Loucy (cell line): ENCODE data around the gene MGAT5.

Source experiments
- H2AFZ ChIP-seq: fragments of 200-600 bp; sonication (generic); 2 replicates; pipeline ENCODE4 v1.6.0; 2016; ENCODE audit warnings: antibody characterized with exemption, mild to moderate bottlenecking, low read length, moderate library complexity
- H3F3A ChIP-seq: fragments of 200-600 bp; 2 replicates; pipeline ENCODE4 v1.6.0; 2016; ENCODE audit warnings: antibody characterized with exemption, low read depth, mild to moderate bottlenecking
- H3K27me3 ChIP-seq: fragments of 200-600 bp; sonication (generic); 2 replicates; pipeline ENCODE4 v1.6.1; 2014; ENCODE audit warnings: low read length, mild to moderate bottlenecking; ENCODE audit not compliant: insufficient read depth, poor library complexity, severe bottlenecking
- H3K36me3 ChIP-seq: fragments of 200-600 bp; sonication (generic); 2 replicates; pipeline ENCODE4 v1.6.1; 2016; ENCODE audit warnings: low read length; ENCODE audit not compliant: insufficient read depth
- H3K4me1 ChIP-seq: fragments of 200-600 bp; sonication (generic); 2 replicates; pipeline ENCODE4 v1.5.1; 2014; ENCODE audit warnings: low read length, mild to moderate bottlenecking; ENCODE audit not compliant: insufficient read depth, poor library complexity, severe bottlenecking
- H3K4me2 ChIP-seq: fragments of 200-600 bp; sonication (generic); 2 replicates; pipeline ENCODE4 v1.6.0; 2014; ENCODE audit warnings: antibody characterized with exemption, low read length, low read depth, mild to moderate bottlenecking; ENCODE audit not compliant: poor library complexity, severe bottlenecking
- H3K4me3 ChIP-seq: fragments of 200-600 bp; sonication (generic); 2 replicates; pipeline ENCODE4 v1.5.1; 2014; ENCODE audit warnings: low read length, mild to moderate bottlenecking, mixed read lengths; ENCODE audit not compliant: poor library complexity, severe bottlenecking
- H3K79me2 ChIP-seq: fragments of 200-600 bp; sonication (generic); 2 replicates; pipeline ENCODE4 v1.6.1; 2014; ENCODE audit warnings: low read length; ENCODE audit not compliant: insufficient read depth
- H3K9ac ChIP-seq: fragments of 200-600 bp; sonication (generic); 2 replicates; pipeline ENCODE4 v1.6.0; 2014; ENCODE audit warnings: mild to moderate bottlenecking, low read depth, low read length, moderate library complexity; ENCODE audit not compliant: poor library complexity, severe bottlenecking
- H3K9me2 ChIP-seq: fragments of 200-600 bp; sonication (generic); replicated peaks from 2 replicates; pipeline ENCODE4 v1.6.1; 2016; ENCODE audit warnings: low read depth, low read length, mixed read lengths
- H3K9me3 ChIP-seq: fragments of 200-600 bp; sonication (generic); 2 replicates; pipeline ENCODE4 v1.6.1; 2014; ENCODE audit warnings: mild to moderate bottlenecking, antibody characterized with exemption, low read length, low read depth; ENCODE audit not compliant: insufficient read depth
- H4K20me1 ChIP-seq: fragments of 200-600 bp; sonication (generic); 2 replicates; pipeline ENCODE4 v1.6.0; 2014; ENCODE audit warnings: antibody characterized with exemption, low read length, mild to moderate bottlenecking; ENCODE audit not compliant: insufficient read depth, poor library complexity, severe bottlenecking
- CTCF ChIP-seq: fragments of 200-600 bp; sonication (generic); conservative IDR thresholded peaks from 2 replicates; pipeline ENCODE4 v1.5.1; 2014; ENCODE audit warnings: mild to moderate bottlenecking, antibody characterized with exemption, low read length
- EZH2phosphoT487 ChIP-seq: fragments of 200-600 bp; IDR thresholded peaks from 2 replicates; pipeline ENCODE4 v1.6.1; 2018; ENCODE audit warnings: antibody characterized with exemption, mild to moderate bottlenecking, moderate library complexity, borderline replicate concordance

The MGAT5 gene

GRCh38 chr2:134301099-134301927 lies 47.4 kb downstream of the MGAT5 start:
- no peaks in the 10 kb centered on the region for H3K27me3 ChIP-seq
- H3K9me3 ChIP-seq, result no peaks in the 10 kb centered on the region; the same call in 1 of the 2 replicates
- no peaks in the 10 kb centered on the region for H4K20me1 ChIP-seq

GRCh38 chr2:134301928-134302260 lies 48.0 kb downstream of the MGAT5 start:
- H3K9me3 ChIP-seq, result no peaks in the 10 kb centered on the region; the same call in 1 of the 2 replicates
- H3K79me2 ChIP-seq, result peaks cover 43% of the 10 kb centered on the region; the same call in 1 of the 2 replicates
- no peaks in the 10 kb centered on the region for H3F3A ChIP-seq
- H3K4me3 ChIP-seq, result no peak overlapping the region
- H2AFZ ChIP-seq, result no peak overlapping the region
- H3K4me1 ChIP-seq, result peaks cover 15% of the 10 kb centered on the region
- H3K9ac ChIP-seq, result no peak overlapping the region
- no peaks in the 10 kb centered on the region for H3K27me3 ChIP-seq
- no peaks in the 10 kb centered on the region for H3K9me2 ChIP-seq
- H4K20me1 ChIP-seq, result no peaks in the 10 kb centered on the region
- TF ChIP-seq EZH2phosphoT487 (no peak), CTCF (no peak)
- H3K4me2 ChIP-seq, result no peak overlapping the region
- H3K36me3 ChIP-seq, result no peaks in the 10 kb centered on the region

More at GRCh38 chr2:134301099-134301927, 47.4 kb downstream of the MGAT5 start:
- TF ChIP-seq CTCF, result no peak
- no peak for TF ChIP-seq EZH2phosphoT487
- no peak overlapping the region for H3K4me3 ChIP-seq
- no peak overlapping the region for H3K4me2 ChIP-seq
- no peaks in the 10 kb centered on the region for H3K36me3 ChIP-seq
- no peak overlapping the region for H3K9ac ChIP-seq
- no peaks in the 10 kb centered on the region for H3K9me2 ChIP-seq
- H3K4me1 ChIP-seq, result peaks cover 20% of the 10 kb centered on the region
- H3K79me2 ChIP-seq, result peaks cover 43% of the 10 kb centered on the region; the same call in 1 of the 2 replicates
- no peak overlapping the region for H2AFZ ChIP-seq
- H3F3A ChIP-seq, result no peaks in the 10 kb centered on the region

GRCh38 chr2:134304394-134305108 lies 50.7 kb downstream of the MGAT5 start:
- Histone ChIP-seq H3F3A (no peaks in the 10 kb centered on the region), H2AFZ (no peak overlapping the region), H3K9ac (no peak overlapping the region), H3K27me3 (no peaks in the 10 kb centered on the region), H3K36me3 (no peaks in the 10 kb centered on the region), H3K4me1 (peaks cover 15% of the 10 kb centered on the region), H3K9me3 (no peaks in the 10 kb centered on the region; the same call in none of the 2 replicates), H3K79me2 (peaks cover 52% of the 10 kb centered on the region; the same call in 1 of the 2 replicates), H3K4me3 (no peak overlapping the region), H3K9me2 (no peaks in the 10 kb centered on the region), H3K4me2 (no peak overlapping the region), H4K20me1 (no peaks in the 10 kb centered on the region)
- TF ChIP-seq CTCF (no peak), EZH2phosphoT487 (no peak)
